GM23338 (cell line): Measurements from ENCODE around the gene CYSTM1. TPM values are rescaled to one million over a fixed set of nuclear protein-coding genes. Genes with fewer than 3 reads are reported as not detected.

Experiments used
- ATAC-seq: fragments of 200-7000 bp; cut with Tn5 transposase; 3 replicates; pipeline ENCODE4 v1.9.1; 2020
- DNase-seq: peaks from one replicate; pipeline ENCODE4 v3.0.0-alpha.2; 2015; ENCODE audit warnings: low spot score
- H2AFZ ChIP-seq: fragments of 200-600 bp; sonication (generic); 2 replicates; pipeline ENCODE4 v1.8.0; 2016; ENCODE audit warnings: antibody characterized with exemption, mild to moderate bottlenecking, moderate library complexity
- H3F3A ChIP-seq: fragments of 200-600 bp; sonication (generic); replicated peaks from 2 replicates; pipeline ENCODE4 v1.8.0; 2017; ENCODE audit warnings: antibody characterized with exemption, mixed run types, low read depth
- H3K27ac ChIP-seq: fragments of 200-600 bp; sonication (generic); 2 replicates; pipeline ENCODE4 v1.6.1; 2016; ENCODE audit warnings: low read depth
- H3K27me3 ChIP-seq: fragments of 200-600 bp; sonication (generic); 2 replicates; pipeline ENCODE4 v1.8.0; 2016; ENCODE audit warnings: mild to moderate bottlenecking, mixed run types, moderate library complexity; ENCODE audit not compliant: insufficient read depth
- H3K36me3 ChIP-seq: fragments of 200-600 bp; sonication (generic); 2 replicates; pipeline ENCODE4 v1.8.0; 2016; ENCODE audit warnings: mild to moderate bottlenecking; ENCODE audit not compliant: insufficient read depth
- H3K4me1 ChIP-seq: fragments of 200-600 bp; sonication (generic); 2 replicates; pipeline ENCODE4 v1.8.0; 2016; ENCODE audit warnings: mild to moderate bottlenecking, moderate library complexity; ENCODE audit not compliant: insufficient read depth
- H3K4me2 ChIP-seq: fragments of 200-600 bp; sonication (generic); 2 replicates; pipeline ENCODE4 v1.7.1; 2017; ENCODE audit warnings: mixed run types
- H3K4me3 ChIP-seq: fragments of 200-600 bp; sonication (generic); 2 replicates; pipeline ENCODE4 v1.6.1; 2016; ENCODE audit warnings: mixed run types
- H3K79me2 ChIP-seq: fragments of 200-600 bp; sonication (generic); replicated peaks from 2 replicates; pipeline ENCODE4 v1.8.0; 2017; ENCODE audit warnings: mild to moderate bottlenecking; ENCODE audit not compliant: insufficient read depth
- H3K9me2 ChIP-seq: fragments of 200-600 bp; sonication (generic); 2 replicates; pipeline ENCODE4 v1.8.0; 2017; ENCODE audit not compliant: insufficient read depth
- H4K20me1 ChIP-seq: fragments of 200-600 bp; sonication (generic); replicated peaks from 2 replicates; pipeline ENCODE4 v1.8.0; 2017; ENCODE audit warnings: mild to moderate bottlenecking; ENCODE audit not compliant: insufficient read depth
- H3K27ac Mint-ChIP-seq: 2 replicates; pipeline ENCODE4 v1.8.0; 2020; ENCODE audit warnings: inconsistent platforms, mild to moderate bottlenecking, moderate library complexity, mixed read lengths
- H3K27me3 Mint-ChIP-seq: 3 replicates; pipeline ENCODE4 v1.8.0; 2022; ENCODE audit warnings: low read depth, mild to moderate bottlenecking, moderate library complexity, mixed read lengths, inconsistent platforms; ENCODE audit not compliant: insufficient read depth, poor library complexity
- H3K36me3 Mint-ChIP-seq: 3 replicates; pipeline ENCODE4 v1.8.0; 2021; ENCODE audit warnings: low read depth, mild to moderate bottlenecking, inconsistent platforms, moderate library complexity, mixed read lengths
- H3K4me1 Mint-ChIP-seq: 3 replicates; pipeline ENCODE4 v1.8.0; 2020; ENCODE audit warnings: mild to moderate bottlenecking, inconsistent platforms, mixed read lengths
- H3K4me3 Mint-ChIP-seq: 3 replicates; pipeline ENCODE4 v1.8.0; 2021; ENCODE audit warnings: moderate library complexity, mild to moderate bottlenecking, inconsistent platforms, mixed read lengths
- H3K9me3 Mint-ChIP-seq: 3 replicates; pipeline ENCODE4 v1.8.0; 2020; ENCODE audit warnings: moderate library complexity, mild to moderate bottlenecking, inconsistent platforms, mixed read lengths
- CREB1 ChIP-seq: fragments of 250-450 bp; sonication (Bioruptor Pico); IDR thresholded peaks from 2 replicates; pipeline ENCODE4 v1.5.0; 2020; ENCODE audit warnings: low read depth, mild to moderate bottlenecking, moderate library complexity
- EZH2phosphoT487 ChIP-seq: fragments of 200-600 bp; sonication (generic); IDR thresholded peaks from one replicate; pipeline ENCODE4 v1.8.1; 2018; ENCODE audit warnings: antibody characterized with exemption; ENCODE audit not compliant: unreplicated experiment
- POLR2AphosphoS5 ChIP-seq: IDR thresholded peaks from 2 replicates; pipeline ENCODE4 v1.6.1; 2016; ENCODE audit warnings: antibody characterized with exemption, low read depth
- STAT1 ChIP-seq: IDR thresholded peaks from one replicate; pipeline ENCODE4 v1.6.1; 2016; ENCODE audit warnings: antibody characterized with exemption; ENCODE audit not compliant: unreplicated experiment
- ZNF114 ChIP-seq: fragments of 250-450 bp; sonication (Bioruptor Pico); IDR thresholded peaks from 2 replicates; pipeline ENCODE4 v1.5.0; 2020; ENCODE audit warnings: mild to moderate bottlenecking, moderate library complexity
- polyA plus RNA-seq: library from polyadenylated mRNA; unstranded; fragments of >200 nt; fragmentation: Nextera tagmentation; extraction: Ambion mirVana; gene quantifications from 2 replicates; pipeline ENCODE4 v1.2.1, GENCODE V29; 2016
- total RNA-seq: library from RNA; depleted of rRNA; stranded (reverse); fragments of >200 nt; shearing (Covaris generic); gene quantifications from 2 replicates; pipeline ENCODE4 v1.2.3, GENCODE V29; 2014
- TF ChIP-seq, protein P1 (sequence below): fragments of 250-450 bp; sonication (Bioruptor Pico); IDR thresholded peaks from 2 replicates; pipeline ENCODE4 v1.5.0; 2020; ENCODE audit warnings: mild to moderate bottlenecking, moderate library complexity
- TF ChIP-seq, protein P2 (sequence below), 2 experiments: fragments of 200-600 bp in 1 of 2; sonication (generic) in 1 of 2; conservative IDR thresholded peaks; 2 replicates each; pipeline versions ENCODE4 v1.5.1 to v1.6.1; 2016 to 2017; ENCODE audit warnings: antibody characterized with exemption in 2 of 2, low read depth in 2 of 2, mild to moderate bottlenecking in 2 of 2, moderate library complexity in 1 of 2

The CYSTM1 gene
- total and polyA plus RNA-seq, 2 experiments from 2014 or later, result 14.4 to 46.0 TPM

DNA sequence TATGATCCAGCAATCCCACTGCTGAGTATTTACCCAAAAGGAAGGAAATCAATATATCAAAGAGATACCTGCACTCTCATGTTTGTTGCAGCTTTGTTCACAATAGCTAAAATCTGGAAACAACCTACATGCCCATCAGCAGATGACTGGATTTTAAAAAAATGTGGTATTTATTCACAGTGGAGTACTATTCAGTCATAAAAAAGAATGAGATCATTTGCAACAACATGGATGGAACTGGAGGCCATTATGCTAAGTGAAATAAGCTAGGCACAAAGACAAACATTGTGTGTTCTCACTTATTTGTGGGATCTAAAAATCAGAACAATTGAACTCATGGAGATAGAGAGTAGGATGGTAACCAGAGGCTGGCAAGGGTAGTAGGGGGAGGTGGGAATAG, 33.1 kb downstream of the CYSTM1 start (continued):
- TF ChIP-seq, protein P1, sequence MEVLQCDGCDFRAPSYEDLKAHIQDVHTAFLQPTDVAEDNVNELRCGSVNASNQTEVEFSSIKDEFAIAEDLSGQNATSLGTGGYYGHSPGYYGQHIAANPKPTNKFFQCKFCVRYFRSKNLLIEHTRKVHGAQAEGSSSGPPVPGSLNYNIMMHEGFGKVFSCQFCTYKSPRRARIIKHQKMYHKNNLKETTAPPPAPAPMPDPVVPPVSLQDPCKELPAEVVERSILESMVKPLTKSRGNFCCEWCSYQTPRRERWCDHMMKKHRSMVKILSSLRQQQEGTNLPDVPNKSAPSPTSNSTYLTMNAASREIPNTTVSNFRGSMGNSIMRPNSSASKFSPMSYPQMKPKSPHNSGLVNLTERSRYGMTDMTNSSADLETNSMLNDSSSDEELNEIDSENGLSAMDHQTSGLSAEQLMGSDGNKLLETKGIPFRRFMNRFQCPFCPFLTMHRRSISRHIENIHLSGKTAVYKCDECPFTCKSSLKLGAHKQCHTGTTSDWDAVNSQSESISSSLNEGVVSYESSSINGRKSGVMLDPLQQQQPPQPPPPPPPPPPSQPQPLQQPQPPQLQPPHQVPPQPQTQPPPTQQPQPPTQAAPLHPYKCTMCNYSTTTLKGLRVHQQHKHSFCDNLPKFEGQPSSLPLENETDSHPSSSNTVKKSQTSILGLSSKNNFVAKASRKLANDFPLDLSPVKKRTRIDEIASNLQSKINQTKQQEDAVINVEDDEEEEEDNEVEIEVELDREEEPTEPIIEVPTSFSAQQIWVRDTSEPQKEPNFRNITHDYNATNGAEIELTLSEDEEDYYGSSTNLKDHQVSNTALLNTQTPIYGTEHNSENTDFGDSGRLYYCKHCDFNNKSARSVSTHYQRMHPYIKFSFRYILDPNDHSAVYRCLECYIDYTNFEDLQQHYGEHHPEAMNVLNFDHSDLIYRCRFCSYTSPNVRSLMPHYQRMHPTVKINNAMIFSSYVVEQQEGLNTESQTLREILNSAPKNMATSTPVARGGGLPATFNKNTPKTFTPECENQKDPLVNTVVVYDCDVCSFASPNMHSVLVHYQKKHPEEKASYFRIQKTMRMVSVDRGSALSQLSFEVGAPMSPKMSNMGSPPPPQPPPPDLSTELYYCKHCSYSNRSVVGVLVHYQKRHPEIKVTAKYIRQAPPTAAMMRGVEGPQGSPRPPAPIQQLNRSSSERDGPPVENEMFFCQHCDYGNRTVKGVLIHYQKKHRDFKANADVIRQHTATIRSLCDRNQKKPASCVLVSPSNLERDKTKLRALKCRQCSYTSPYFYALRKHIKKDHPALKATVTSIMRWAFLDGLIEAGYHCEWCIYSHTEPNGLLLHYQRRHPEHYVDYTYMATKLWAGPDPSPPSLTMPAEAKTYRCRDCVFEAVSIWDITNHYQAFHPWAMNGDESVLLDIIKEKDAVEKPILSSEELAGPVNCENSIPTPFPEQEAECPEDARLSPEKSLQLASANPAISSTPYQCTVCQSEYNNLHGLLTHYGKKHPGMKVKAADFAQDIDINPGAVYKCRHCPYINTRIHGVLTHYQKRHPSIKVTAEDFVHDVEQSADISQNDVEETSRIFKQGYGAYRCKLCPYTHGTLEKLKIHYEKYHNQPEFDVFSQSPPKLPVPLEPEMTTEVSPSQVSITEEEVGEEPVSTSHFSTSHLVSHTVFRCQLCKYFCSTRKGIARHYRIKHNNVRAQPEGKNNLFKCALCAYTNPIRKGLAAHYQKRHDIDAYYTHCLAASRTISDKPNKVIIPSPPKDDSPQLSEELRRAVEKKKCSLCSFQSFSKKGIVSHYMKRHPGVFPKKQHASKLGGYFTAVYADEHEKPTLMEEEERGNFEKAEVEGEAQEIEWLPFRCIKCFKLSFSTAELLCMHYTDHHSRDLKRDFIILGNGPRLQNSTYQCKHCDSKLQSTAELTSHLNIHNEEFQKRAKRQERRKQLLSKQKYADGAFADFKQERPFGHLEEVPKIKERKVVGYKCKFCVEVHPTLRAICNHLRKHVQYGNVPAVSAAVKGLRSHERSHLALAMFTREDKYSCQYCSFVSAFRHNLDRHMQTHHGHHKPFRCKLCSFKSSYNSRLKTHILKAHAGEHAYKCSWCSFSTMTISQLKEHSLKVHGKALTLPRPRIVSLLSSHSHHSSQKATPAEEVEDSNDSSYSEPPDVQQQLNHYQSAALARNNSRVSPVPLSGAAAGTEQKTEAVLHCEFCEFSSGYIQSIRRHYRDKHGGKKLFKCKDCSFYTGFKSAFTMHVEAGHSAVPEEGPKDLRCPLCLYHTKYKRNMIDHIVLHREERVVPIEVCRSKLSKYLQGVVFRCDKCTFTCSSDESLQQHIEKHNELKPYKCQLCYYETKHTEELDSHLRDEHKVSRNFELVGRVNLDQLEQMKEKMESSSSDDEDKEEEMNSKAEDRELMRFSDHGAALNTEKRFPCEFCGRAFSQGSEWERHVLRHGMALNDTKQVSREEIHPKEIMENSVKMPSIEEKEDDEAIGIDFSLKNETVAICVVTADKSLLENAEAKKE (CRISPR knock-in tag), result no peak
- no peak for TF ChIP-seq POLR2AphosphoS5

DNA sequence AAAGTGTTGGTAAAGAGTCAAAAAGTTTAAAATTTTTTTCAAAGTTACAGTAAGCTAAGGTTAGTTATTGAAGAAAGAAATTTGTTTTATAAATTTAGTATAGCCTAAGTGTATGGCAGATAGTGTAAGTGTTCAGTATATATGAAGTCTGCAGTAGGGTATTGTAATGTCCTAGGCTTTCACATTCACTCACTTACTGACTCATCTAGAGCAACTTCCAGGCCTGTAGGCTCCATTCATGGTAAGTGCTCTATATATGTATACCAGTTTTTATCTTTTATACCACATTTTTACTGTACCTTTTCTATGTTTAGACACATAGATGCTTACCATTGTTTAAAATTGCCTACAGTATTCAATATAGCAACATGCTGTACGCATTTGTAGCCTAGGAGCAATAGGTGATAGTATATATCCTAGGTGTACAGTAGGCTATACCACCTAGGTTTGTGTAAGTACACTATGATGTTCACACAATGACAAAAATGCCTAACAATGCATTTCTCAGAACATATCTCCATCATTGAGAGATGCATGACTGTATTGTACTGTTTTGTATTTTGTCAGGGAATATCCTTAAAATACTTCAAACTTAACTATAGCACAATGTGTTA, 38.5 kb downstream of the CYSTM1 start:
- Mint-ChIP-seq H3K4me3 (no peak overlapping the region), H3K9me3 (no peaks in the 10 kb centered on the region), H3K4me1 (peaks cover 3% of the 10 kb centered on the region; the same call in 2 of the 3 replicates), H3K36me3 (no peaks in the 10 kb centered on the region), H3K27ac (no peak overlapping the region), H3K27me3 (no peaks in the 10 kb centered on the region)
- Histone ChIP-seq H2AFZ (no peak overlapping the region), H3K36me3 (no peaks in the 10 kb centered on the region), H4K20me1 (0 out of 2 replicates have a peak, but pooled peaks cover 4% of the 10 kb centered on the region), H3K4me3 (no peak overlapping the region), H3K9me2 (no peaks in the 10 kb centered on the region), H3K4me2 (no peak overlapping the region), H3K4me1 (no peaks in the 10 kb centered on the region), H3K79me2 (no peaks in the 10 kb centered on the region), H3K27me3 (no peaks in the 10 kb centered on the region), H3K27ac (no peak overlapping the region), H3F3A (no peaks in the 10 kb centered on the region)
- TF ChIP-seq, protein P2, sequence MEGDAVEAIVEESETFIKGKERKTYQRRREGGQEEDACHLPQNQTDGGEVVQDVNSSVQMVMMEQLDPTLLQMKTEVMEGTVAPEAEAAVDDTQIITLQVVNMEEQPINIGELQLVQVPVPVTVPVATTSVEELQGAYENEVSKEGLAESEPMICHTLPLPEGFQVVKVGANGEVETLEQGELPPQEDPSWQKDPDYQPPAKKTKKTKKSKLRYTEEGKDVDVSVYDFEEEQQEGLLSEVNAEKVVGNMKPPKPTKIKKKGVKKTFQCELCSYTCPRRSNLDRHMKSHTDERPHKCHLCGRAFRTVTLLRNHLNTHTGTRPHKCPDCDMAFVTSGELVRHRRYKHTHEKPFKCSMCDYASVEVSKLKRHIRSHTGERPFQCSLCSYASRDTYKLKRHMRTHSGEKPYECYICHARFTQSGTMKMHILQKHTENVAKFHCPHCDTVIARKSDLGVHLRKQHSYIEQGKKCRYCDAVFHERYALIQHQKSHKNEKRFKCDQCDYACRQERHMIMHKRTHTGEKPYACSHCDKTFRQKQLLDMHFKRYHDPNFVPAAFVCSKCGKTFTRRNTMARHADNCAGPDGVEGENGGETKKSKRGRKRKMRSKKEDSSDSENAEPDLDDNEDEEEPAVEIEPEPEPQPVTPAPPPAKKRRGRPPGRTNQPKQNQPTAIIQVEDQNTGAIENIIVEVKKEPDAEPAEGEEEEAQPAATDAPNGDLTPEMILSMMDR (conservative IDR thresholded peaks at IDR 0.05; ENCODE audit: low read depth in 2 of 2), result no peak
- TF ChIP-seq CREB1 (no peak), EZH2phosphoT487 (no peak), ZNF114 (CRISPR knock-in tag) (no peak), STAT1 (no peak)
- DNase-seq (no peak), ATAC-seq (no peak)
